Activated CD8-positive, alpha-beta memory T cell treated with anti-CD3 and anti-CD28 coated beads for 4 hours (primary cell): ENCODE measurements around the gene TBC1D8.

Source experiments
- DNase-seq, 2 donors: peaks; one replicate each; pipeline ENCODE4 v3.0.0-alpha.2; 2020; ENCODE audit warnings: low read depth in 2 of 2

TBC1D8 gene

DNA sequence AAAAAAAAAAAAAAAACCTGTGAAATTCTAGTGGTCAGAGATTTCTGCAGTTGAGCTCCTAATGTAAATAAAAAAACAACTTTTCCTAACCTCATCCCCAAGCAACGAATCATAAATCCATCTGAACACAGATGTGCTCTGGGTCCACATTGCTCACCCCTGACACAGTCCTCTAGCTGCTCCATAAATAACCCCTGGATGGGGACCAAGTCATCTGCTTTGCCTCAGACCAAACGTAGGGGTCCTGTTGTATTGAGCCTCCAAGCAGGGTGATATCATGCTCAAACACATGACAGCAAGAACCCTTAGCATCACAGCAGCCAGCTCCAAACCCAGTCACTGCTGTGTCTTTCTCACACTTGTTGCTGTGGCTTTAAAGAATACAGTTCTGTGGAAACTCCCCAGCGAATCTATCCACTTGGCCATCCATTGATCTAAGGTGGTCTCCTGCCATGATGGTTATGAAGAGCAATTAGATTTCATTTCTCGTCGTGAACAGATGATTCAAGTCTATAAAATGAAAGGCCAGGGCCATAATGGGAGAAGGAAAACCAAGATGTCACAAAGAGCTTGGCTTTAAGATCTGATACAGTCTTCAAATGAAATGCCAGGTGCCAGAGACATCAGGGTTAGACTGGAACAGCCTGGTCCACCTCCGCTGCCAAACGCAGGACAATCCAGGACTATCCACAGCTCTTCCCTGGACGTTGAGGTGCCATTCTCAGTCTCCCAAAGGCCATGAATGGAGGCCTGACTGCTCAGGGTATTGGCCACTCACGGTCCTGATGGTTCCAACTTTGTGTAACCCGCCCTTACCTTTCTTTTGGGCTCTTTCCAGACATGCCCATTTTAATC, 39.0 kb downstream of the TBC1D8 start:
- no peak for DNase-seq

DNA sequence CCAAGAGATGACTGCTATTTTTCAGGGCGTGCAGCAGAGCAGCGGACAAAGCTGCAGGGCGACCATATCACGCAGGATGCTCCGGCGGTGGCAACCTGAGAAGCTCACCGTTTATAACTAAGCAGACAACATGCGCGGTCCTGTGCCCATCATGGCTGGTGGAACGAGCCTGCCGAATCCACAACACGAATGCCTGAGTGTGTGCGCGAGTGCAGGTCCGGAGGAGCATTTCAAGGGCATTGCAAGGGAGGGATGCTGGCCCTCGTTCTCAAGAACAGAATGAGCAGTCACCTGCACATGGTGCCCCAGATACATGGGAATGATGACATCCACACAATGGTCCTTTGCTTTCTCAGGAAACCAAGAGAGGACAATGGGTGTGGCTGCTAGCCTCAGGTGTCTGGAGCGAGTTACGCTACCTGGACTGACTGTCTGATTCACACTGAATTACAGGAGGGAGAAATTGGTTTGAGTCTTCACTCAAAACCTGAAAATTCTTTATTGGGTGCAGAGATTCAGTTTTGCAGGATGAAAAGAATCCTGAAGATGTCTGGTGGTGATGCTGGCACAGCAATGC, 39.8 kb downstream of the TBC1D8 start:
- DNase-seq: no peak

DNA sequence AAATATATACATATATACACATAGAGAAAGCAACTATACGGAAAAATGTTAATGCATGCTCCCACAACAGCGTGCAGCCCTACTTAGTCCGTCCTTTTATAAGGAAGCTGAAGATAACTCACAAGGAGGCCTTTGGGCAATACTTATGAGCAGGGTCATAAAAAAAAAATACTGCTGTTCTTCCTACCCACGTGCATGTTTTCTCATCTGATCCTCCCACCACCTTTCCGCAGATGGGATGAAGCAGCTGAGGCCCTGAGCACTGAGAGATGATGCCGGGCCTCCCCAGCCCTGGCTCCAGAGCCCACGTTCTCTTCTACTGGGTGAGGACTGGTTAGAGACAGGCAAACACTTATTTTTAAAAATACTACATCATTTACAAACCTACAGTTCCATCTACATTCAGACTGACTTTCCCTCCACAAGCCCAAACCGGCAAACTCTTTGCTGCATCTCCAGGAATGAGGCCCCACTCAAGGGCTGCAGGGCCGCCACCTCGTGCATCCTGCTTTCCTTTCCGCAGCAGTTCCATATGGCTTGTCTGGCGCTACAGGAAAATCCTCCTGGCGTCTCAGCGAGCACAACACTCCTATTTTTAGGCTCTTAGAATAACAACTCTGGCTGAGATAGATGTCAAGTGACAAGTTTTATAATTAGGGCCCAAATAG, 41.6 kb downstream of the TBC1D8 start:
- no peak for DNase-seq

DNA sequence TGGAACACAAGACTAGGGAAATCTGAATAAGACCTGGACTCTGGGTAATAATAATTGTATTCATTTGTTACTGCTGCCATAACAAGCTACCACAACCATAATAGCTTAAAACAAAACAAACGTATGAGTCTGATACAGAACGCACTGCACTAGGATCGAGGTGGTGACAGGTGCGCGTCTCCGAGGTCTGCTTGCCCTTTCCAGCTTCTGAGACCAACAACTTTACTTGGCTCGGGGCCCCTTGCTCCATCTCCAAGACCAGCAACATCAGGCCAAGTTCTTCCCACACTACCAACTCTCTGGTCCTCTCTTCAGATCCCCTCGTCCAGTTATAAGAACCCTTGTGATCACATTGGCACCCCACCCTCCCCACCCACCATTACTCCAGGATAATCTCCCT, 42.8 kb downstream of the TBC1D8 start:
- DNase-seq: no peak

DNA sequence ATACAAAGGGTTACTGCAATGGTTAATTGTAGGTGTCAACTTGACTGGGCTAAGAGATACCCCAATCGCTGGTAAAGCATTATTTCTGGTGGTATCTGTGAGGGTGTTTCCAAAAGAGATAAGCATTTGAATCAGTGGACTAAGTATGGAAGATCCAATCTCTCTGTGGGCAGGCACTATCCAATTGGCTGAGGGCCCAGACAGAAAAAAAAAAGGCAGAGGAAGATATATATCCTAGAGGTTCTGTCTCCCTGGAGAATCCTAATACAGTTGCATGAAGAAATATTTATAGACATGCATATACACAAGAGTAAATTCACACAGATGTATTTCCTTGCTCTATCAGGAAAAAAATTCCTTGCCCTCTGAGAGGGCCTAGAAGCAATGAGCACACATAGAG, 43.9 kb downstream of the TBC1D8 start:
- DNase-seq: no peak

DNA sequence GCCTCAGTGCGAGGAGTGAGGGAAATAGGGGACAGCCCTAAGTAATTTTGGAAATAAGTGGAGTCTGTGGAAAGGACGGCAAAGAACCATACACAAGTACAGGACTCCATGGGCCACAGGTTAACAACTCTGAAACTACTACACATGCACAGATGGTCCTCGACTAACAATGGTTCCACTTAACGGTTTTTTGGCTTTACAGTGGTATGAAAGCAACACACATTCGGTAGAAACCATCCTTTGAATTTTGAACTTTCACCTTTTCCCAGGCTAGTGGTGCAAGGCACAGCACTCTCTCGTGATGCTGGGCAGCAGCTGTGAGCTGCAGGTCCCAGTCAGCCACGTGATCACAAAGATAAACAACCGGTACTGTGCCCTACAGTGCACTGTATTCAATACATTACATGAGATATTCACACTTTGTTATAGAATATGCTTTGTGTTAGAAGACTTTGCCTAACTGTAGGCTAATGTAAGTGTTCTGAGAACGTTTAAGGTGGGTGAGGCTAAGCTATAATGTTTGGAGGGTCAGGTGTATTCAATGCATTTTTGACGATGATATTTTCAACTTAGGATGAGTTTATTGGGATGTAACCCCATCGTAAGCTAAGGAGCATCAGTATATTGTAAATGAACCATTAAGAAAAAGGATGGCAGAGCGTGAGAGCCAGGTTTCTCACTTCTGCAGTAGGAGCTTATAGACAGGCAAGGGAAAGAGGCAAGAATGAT, 44.6 kb downstream of the TBC1D8 start:
- DNase-seq: no peak

DNA sequence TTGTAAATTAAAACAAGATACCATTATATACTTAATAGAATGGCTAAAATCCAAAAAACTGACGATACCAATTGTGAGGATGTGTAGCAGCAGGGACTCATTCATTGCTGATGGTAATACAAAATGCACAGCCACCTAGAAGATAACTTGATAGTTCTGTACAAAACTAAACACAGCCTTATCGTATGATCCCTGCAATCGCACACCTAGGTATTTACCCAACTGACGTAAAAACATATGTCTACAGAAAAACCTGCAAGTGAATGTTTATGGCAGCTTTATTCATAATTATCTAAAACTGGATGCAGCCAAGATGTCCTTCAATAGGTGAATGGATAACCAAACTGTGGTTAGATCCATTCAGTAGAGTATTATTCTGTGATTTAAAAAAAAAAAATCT, 45.5 kb downstream of the TBC1D8 start:
- no peak for DNase-seq

DNA sequence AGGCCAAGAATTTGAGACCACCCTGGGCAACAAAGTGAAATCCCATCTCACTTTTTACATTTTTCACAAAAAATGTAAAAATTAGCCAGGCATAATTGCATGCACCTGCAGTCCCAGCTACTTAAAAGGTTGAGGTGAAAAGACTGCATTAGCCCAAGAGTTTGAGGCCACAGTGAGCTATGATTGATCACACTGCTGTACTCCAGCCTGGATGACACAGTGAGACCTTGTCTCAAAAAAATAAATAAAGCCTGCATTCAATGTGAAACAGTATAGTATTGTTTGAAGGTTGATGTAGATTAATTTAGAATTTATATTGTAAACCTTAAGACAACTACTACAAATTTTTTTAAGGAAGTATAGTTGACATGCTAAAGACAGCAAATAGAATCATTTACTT, 53.5 kb downstream of the TBC1D8 start:
- DNase-seq: no peak

DNA sequence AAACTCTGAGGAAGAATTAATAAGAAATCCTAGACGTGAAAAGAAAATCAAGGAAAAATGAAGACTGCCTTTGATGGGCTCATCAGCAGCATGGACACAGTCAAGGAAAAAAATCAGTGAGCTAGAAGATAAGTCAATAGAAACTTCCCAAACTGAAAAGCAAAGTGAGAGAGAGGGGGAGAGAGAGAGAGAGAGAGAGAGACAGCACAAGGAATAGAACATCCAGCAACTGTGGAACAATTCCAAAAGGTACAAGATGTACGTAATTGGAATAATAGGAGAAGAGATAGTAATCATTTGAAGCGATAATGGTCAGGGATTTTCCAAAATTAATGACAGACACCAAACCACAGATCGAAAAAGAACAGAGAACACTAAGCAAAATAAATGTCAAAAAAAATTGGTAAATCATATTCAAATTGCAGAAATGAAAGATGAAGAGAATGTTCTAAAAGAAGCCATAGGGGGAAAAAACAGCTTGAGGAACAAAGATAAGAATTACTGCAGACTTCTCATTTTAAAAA, 54.5 kb downstream of the TBC1D8 start:
- no peak for DNase-seq

DNA sequence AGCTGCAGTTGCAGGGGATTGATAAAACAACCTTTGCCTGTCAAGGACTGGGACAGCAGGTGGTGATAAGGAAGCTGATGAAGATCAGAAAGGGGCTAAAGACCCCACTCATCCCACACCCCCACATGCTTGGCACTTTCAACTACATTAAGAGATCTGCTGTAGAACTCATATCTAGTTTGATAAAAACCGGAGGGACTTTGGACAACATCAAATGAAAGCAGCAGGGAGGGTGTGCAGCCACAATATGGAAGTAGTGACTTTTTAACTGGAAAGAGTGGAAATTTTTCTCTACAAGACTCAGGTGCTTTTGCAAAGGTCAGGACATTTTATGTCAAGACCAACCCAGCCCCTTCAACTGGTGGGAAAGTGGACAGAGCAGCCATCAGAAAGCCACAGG, 56.8 kb downstream of the TBC1D8 start:
- DNase-seq: no peak

DNA sequence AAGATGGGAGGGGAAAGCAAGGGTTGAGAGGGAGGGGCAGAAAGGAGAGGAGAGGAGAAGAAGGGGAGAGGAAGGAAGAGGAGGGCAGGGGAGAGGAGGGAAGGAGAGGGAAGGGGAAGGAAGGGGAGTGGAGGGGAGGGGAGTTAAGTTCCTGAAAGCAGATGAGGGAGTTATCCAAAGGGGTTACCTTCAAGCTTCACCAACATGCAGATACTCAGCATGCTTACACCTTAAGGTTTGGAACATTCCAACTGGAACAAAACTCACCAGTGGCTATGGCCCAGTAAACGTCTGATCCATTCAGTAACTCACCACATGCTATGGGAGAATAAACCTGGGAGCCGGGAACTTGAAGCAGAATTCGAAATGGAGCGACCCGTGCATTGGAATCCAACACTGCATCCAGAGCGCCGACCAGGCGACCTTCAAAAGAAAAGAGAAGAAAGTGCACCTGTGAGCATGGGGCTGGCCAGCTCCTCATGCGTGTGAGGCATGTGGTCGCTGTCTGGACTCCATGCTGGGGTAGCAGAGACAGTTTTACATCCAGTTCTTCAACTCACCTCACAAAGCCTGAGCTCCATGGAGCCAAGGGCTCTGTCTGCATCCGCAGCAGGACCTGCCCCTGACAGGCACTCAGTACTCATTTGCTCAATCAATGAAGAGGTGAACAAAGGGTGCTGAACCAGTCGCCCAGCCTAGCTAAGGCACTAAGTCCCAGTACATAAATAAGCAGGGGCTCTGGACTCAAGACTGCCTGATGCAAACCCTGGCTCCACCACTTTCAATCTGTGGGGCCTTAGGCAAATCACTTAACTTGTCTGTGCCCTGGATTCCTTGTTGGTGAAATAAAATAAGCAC, 61.0 kb downstream of the TBC1D8 start:
- no peak for DNase-seq

DNA sequence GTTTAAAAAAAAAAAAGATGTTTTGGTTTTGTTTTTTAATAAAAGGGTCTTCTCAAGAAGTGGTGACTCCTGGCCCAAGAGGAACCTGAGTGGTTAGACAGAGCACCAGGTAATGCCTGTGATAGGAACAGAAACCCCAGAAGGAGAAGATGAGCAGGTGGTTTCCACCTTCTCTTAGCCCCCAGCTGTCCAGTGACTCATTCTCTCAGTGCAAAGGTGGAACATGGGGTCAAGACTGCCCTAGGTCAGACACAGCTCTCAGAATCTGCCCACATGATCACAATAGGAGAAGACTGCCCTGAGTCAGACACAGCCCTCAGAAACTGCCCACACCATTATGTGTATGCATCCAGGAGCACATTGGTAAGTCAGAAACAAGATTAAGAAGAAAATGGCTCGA, 61.8 kb downstream of the TBC1D8 start:
- DNase-seq: no peak

DNA sequence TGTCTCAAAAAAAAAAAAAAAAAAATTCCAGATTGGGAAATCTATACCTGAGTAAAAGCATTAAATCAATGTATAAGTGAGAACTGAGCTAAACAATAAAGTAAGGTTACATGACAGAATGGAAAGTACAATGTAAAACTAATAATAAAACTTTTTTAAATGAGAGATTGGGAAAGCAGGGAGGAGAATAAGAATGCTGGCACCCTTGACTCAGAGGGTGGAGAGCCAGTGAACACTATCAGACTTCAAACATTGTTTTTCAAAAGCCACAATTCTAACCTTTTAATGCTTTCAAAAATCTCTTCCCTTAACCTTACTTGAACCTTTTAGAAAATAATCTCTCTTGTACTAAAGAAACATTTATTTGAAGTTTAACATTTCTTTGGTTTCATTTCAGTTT, 63.5 kb downstream of the TBC1D8 start:
- no peak for DNase-seq

DNA sequence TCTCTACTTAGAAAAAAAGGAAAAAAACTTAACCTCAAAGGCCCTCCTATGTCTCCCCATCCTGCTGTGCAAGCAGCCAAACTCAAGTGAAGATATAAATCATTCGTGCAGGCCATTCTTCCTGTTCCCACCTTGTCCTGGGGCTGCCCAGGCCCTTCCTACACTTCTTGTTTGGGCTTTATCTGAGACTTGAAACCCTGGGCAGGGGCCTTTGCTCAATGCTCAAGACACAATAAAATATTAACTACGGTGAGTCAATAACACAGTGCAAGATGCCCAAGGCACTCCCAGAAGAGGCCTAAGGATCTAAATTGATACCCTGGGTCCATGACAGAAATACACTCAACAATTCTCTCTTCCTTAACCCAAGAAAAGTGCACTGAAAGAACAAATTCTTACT, 67.6 kb downstream of the TBC1D8 start:
- no peak for DNase-seq

DNA sequence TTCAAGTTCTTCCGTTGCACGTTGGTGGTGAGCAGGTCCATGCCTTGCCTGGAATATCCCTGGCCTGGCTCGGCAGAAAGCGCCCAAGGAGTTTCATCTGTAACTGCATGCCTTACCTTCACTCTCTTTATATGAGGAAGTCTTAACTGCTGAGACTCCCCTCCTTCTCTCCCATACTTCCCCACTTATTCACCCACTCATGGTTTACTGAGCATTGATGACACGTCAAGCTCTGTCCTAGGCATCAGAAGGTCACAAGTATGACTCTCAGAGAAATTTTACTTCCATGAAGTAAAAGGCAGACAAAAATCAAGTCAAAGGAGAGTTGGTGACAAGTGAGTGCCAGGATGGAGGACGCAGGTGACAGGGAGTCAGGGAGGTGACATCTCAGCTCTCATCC, 68.2 kb downstream of the TBC1D8 start:
- no peak for DNase-seq

DNA sequence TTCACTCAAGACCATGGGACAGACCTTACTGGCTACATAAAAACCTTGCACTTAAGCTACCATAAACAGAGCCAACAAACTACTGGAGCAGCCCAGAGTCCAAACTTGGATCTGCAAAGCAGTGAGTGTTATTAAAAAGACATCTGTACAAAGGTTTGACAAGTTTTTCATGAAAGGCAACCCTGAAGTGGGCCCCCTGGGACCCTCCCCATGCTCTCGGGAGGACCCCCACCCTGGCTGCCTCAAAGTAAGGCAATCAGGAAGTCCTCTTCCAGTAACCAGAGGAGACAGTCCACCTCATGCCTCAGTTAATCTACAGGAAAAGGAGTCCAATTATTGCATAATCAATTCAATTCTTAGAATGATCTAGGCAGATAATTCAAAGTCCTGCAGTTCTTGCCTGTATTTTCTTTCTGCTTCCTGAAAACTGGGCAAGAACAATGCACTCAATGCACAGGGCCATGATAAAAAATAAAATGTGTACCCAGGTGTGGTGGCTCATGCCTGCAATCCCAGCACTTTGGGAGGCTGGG, 69.7 kb downstream of the TBC1D8 start:
- DNase-seq: no peak

DNA sequence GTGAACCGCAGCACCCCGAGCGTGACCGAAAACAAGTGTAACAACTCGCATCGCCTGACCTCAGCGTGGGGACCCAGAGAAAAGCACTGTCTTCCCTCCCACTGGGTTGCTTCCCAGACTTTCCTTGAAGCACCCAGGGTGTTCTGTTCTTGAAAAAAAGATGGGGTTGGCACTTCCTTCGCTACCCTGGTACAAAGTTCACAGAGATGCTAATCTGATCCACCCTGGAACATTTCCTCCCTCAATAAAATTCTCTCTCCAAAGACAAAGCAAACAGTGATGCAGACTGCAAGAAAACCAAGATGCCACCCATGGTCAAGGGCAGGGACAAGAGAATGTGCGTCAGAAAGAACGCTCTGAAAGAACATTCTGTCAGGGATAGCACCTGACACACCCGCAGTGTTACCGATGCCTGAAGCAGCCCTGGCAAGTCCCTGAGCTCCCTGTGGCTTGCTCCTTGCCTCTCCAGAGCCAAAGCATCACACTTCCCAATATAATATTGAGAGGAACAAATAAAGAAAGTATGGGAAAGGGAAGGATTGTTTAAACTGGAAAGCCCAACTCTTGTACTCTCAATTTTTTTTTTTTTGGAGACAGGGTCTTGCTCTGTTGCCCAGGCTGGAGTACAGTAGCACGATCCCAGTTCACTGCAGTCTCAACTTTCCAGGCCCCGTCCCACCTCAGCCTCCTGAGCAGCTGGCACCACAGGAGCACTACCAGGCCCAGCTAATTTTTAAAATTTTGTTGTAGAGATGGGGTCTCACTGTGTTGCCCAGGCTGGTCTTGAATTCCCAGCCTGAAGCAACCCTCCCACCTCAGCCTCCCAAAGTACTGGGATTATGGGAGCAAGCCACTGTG, 70.7 kb downstream of the TBC1D8 start:
- no peak for DNase-seq

DNA sequence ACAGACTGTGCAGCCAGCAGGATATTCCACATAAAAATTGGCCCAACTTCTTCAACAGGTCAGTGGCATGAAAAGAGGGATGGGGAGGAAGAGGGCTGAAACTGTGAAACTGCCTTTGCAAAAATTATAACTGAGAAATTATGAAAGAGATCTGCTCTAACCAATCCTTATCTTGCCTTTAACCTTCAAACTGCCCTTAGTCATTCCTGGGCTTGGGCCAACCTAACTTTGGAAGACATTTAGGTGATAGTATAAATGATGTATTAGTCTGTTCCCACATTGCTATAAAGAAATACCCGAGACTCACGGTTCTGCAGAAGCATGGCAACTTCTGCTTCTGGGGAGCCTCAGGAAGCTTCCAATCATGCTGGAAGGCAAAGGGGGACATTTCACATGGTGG, 74.6 kb downstream of the TBC1D8 start:
- DNase-seq: no peak

DNA sequence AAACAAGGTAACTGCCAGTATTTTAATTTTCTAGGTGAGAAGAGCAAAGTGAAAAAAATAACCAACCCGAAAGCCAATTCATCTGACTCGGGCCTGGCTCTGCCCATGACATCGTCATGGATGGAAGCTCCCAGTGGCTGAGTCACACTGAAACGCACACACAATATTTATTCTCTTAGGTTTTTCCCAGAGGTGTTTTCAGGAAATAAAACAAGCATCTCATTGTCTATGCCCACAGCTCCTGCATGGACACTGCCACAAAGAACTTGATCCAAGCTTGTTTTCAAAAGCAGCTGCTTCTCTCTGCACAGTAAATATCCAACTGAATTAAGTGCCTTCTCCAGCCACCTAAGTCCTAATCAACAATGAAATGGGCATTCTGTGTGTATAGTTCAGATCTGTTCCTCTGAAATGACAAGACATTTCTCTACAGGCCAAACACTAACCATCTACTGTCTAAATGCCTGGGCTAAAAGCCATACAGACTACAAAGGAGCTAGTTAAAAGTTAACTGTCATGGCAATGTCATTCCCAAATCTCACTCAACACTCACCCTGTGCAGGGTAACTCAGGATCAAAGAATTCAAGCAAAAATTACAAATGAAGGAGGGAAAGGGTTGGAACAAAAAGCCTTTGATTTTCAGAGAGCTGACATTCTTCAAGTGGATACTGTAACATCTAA, 86.2 kb downstream of the TBC1D8 start:
- DNase-seq: no peak

DNA sequence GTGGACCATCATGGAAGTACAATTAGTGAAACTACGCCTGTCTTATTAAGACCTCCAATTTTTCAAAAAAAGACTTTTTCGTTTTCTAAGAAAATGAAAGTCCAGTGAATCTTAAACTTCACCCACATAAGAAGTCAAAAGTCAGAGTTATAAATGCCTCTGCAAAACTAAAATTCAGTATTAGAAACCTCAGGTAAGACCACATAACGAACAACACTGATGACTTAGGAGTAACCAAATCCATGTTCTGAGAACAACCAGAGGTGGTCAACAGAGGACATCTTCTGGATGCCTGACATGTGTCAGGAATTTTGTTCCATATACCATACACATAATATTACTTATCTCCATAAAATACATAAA, 86.7 kb downstream of the TBC1D8 start:
- no peak for DNase-seq
